Glutamatergic neuron (in vitro differentiated cells): ENCODE data around the gene TOM1L2. TPM values are rescaled to one million over a fixed set of nuclear protein-coding genes. Genes with fewer than 3 reads are reported as not detected.

Source experiments
- DNase-seq: peaks from one replicate; pipeline ENCODE4 v3.0.0; 2022
- H3K27ac Mint-ChIP-seq: one replicate; pipeline ENCODE4 v1.8.0; 2020; ENCODE audit warnings: mild to moderate bottlenecking, mixed read lengths, inconsistent platforms; ENCODE audit not compliant: unreplicated experiment
- H3K27me3 Mint-ChIP-seq: one replicate; pipeline ENCODE4 v1.8.0; 2020; ENCODE audit warnings: mild to moderate bottlenecking, moderate library complexity, mixed read lengths, inconsistent platforms; ENCODE audit not compliant: unreplicated experiment
- H3K36me3 Mint-ChIP-seq: one replicate; pipeline ENCODE4 v1.8.0; 2020; ENCODE audit warnings: mild to moderate bottlenecking, mixed read lengths, inconsistent platforms; ENCODE audit not compliant: unreplicated experiment
- H3K4me1 Mint-ChIP-seq: one replicate; pipeline ENCODE4 v1.8.0; 2020; ENCODE audit warnings: mild to moderate bottlenecking, low read depth, mixed read lengths, inconsistent platforms; ENCODE audit not compliant: unreplicated experiment
- H3K4me3 Mint-ChIP-seq: one replicate; pipeline ENCODE4 v1.8.0; 2020; ENCODE audit warnings: mild to moderate bottlenecking, mixed read lengths, inconsistent platforms; ENCODE audit not compliant: unreplicated experiment
- H3K9me3 Mint-ChIP-seq: one replicate; pipeline ENCODE4 v1.8.0; 2020; ENCODE audit warnings: mild to moderate bottlenecking, moderate library complexity, mixed read lengths, inconsistent platforms; ENCODE audit not compliant: unreplicated experiment
- CTCF ChIP-seq: fragments of 200-600 bp; sonication (generic); IDR thresholded peaks from one replicate; pipeline ENCODE4 v1.5.0; 2021; ENCODE audit not compliant: partially characterized antibody, unreplicated experiment
- total RNA-seq: library from RNA; stranded (reverse); fragmentation: NEBNext Ultra II Directional; extraction: Animal tissue kit (Norgen Biotek cat#: 25700); gene quantifications from one replicate; pipeline ENCODE4 v1.2.1, GENCODE V29; 2021; ENCODE audit not compliant: unreplicated experiment

Gene TOM1L2
- total RNA-seq, 1 donor from 2014 or later, result 62.8 TPM

- H3K27ac Mint-ChIP-seq, result peak overlapping the region; percentile 20
- H3K4me3 Mint-ChIP-seq, result no peak overlapping the region
- H3K36me3 Mint-ChIP-seq, result peaks cover 14% of the 10 kb centered on the region
- peaks cover 40% of the 10 kb centered on the region for H3K27me3 Mint-ChIP-seq
- peaks cover 11% of the 10 kb centered on the region for H3K4me1 Mint-ChIP-seq
- peaks cover 30% of the 10 kb centered on the region for H3K9me3 Mint-ChIP-seq
- no peak for TF ChIP-seq CTCF
- no peak for DNase-seq
Measured at GRCh38 chr17:17806035-17806434, 166.2 kb downstream of the TOM1L2 start.

- Mint-ChIP-seq H3K4me1 (peaks cover 13% of the 10 kb centered on the region), H3K4me3 (no peak overlapping the region), H3K27ac (no peak overlapping the region)
Measured at GRCh38 chr17:17805575-17805974, 166.6 kb downstream of the TOM1L2 start.

GRCh38 chr17:17804007-17804406 lies 168.2 kb downstream of the TOM1L2 start:
- peaks cover 39% of the 10 kb centered on the region for H3K27me3 Mint-ChIP-seq
- DNase-seq, result no peak
- no peak for TF ChIP-seq CTCF
- peak overlapping the region; percentile 17 for H3K27ac Mint-ChIP-seq
- peaks cover 14% of the 10 kb centered on the region for H3K36me3 Mint-ChIP-seq
- peaks cover 24% of the 10 kb centered on the region for H3K4me1 Mint-ChIP-seq
- H3K4me3 Mint-ChIP-seq, result no peak overlapping the region
- H3K9me3 Mint-ChIP-seq, result peaks cover 28% of the 10 kb centered on the region

More at GRCh38 chr17:17805575-17805974, 166.6 kb downstream of the TOM1L2 start:
- H3K36me3 Mint-ChIP-seq, result peaks cover 14% of the 10 kb centered on the region
- DNase-seq, result no peak
- H3K27me3 Mint-ChIP-seq, result peaks cover 37% of the 10 kb centered on the region
- peaks cover 28% of the 10 kb centered on the region for H3K9me3 Mint-ChIP-seq
- TF ChIP-seq CTCF, result no peak

GRCh38 chr17:17801800-17802481 lies 170.3 kb downstream of the TOM1L2 start:
- H3K27ac Mint-ChIP-seq, result no peak overlapping the region
- DNase-seq, result no peak
- H3K27me3 Mint-ChIP-seq, result peaks cover 30% of the 10 kb centered on the region
- TF ChIP-seq CTCF, result no peak
- H3K36me3 Mint-ChIP-seq, result peaks cover 19% of the 10 kb centered on the region
- H3K4me1 Mint-ChIP-seq, result peaks cover 20% of the 10 kb centered on the region
- peaks cover 23% of the 10 kb centered on the region for H3K9me3 Mint-ChIP-seq
- no peak overlapping the region for H3K4me3 Mint-ChIP-seq

- Mint-ChIP-seq H3K4me3 (peak overlapping the region; percentile 80), H3K27ac (no peak overlapping the region), H3K36me3 (peaks cover 12% of the 10 kb centered on the region), H3K4me1 (peaks cover 15% of the 10 kb centered on the region), H3K27me3 (peaks cover 21% of the 10 kb centered on the region), H3K9me3 (peaks cover 15% of the 10 kb centered on the region)
- no peak for DNase-seq
- TF ChIP-seq CTCF, result no peak
Measured at GRCh38 chr17:17800504-17801021, 171.6 kb downstream of the TOM1L2 start.
